Urinary bladder (tissue), 4 donors: ENCODE data around the gene DOHH. TPM values are rescaled to one million over a fixed set of nuclear protein-coding genes. Genes with fewer than 3 reads are reported as not detected.

ENCODE experiments used
- DNase-seq: peaks from one replicate; pipeline ENCODE4 v3.0.0-alpha.2; 2015; ENCODE audit errors: extremely low spot score
- H3K27ac ChIP-seq: one replicate; pipeline ENCODE4 v1.5.1; 2013; ENCODE audit warnings: low read depth, mild to moderate bottlenecking, moderate library complexity
- H3K36me3 ChIP-seq: one replicate; pipeline ENCODE4 v1.6.1; 2013; ENCODE audit warnings: mild to moderate bottlenecking, moderate library complexity; ENCODE audit not compliant: insufficient read depth
- H3K4me1 ChIP-seq: one replicate; pipeline ENCODE4 v1.6.1; 2013; ENCODE audit warnings: mild to moderate bottlenecking, moderate library complexity; ENCODE audit not compliant: insufficient read depth
- H3K4me3 ChIP-seq: one replicate; pipeline ENCODE4 v1.5.1; 2013; ENCODE audit warnings: low read depth, low read length
- WGBS: extraction: QIAGEN DNeasy Blood & Tissue Kit; methylation state at CpG from one replicate; pipeline ENCODE4 v1.1.7; 2013; 5-methylcytosine and 5-hydroxymethylcytosine counted together
- polyA plus RNA-seq: library from polyadenylated mRNA; stranded (reverse); fragments of 200-250 nt; gene quantifications from one replicate; pipeline ENCODE4 v1.2.3, GENCODE V29; 2013
- small RNA-seq: library from RNA; depleted of rRNA; stranded (forward); fragments of <200 nt; gene quantifications from one replicate; pipeline ENCODE3, GENCODE V24; 2014
- total RNA-seq: library from RNA; depleted of rRNA; stranded (reverse); fragments of >200 nt; gene quantifications from one replicate; pipeline ENCODE4 v1.2.3, GENCODE V29; 2014
- donor health status: healthy with polysubstance abuse.
- donor health status: healthy.

The DOHH gene
- total and polyA plus RNA-seq, 2 donors = 2.9 to 18.3 TPM

DNA sequence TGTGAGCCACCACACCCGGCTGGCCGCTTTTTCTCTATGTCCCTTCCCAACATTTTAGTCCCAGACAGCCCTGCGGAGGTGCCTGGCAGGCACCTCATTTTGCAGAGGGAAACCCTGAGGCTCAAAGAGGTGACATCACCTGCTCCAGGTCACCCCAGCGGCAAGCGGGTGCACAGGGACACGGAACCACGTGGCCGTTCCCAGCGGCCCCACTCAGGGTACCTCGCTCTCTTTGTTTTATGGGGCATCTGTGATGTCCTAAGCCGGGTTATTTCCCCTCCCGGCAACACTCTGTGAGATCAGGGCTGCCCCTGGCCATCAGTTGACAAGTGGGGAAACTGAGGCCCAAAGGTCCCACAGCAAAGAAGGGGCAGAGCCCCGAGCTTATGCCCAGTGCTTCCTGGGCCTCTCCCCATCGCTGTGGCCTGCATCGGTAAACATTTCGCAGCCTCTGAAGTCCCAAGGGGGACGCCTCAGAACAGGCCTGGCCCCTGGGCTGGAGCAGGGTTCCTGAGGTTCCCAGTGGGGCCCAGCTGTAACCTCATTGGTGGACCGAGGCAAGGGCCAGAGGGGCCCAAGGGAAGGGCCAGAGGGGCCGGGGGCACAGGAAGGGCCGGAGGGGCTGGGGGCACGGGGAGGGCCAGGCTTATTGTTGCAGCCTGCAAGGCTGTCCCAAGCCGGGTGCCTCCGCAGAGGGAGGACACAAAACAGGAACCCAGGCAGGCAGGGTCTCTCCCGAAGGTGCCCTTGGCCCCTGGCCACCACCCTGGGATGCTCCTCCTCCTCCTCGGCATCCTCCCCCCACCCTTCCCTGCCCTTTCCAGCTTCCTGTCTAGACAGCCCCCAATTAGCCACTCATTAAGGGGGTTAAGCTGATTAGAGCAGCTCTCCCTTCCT, 59.1 kb downstream of the DOHH start:
- Histone ChIP-seq H3K4me3 (no peak overlapping the region), H3K4me1 (no peaks in the 10 kb centered on the region), H3K27ac (no peak overlapping the region), H3K36me3 (no peaks in the 10 kb centered on the region)
- DNase-seq = no peak
- WGBS = 71% methylated on average over 25 of the region's 25 CpGs

Small RNAs within 50 kb of the gene (small RNA-seq; reads per million reads assigned to genes)
- gene RF00212 = not detected

Other genes with a start within 250 kb of the DOHH start
- gene NFIC, start 134.1 kb downstream of the DOHH start, total RNA-seq = 26.4 TPM
- 112 TPM for gene NFIC, start 134.1 kb downstream of the DOHH start, polyA plus RNA-seq
- not detected for gene SMIM24, start 20.1 kb downstream of the DOHH start, total RNA-seq
- gene SMIM24, start 20.1 kb downstream of the DOHH start, polyA plus RNA-seq = not detected
- gene SMIM44, start 17.2 kb downstream of the DOHH start, total RNA-seq = not detected
- gene SMIM44, start 17.2 kb downstream of the DOHH start, polyA plus RNA-seq = not detected
- gene FZR1, start 5.6 kb upstream of the DOHH start, total RNA-seq = 30.5 TPM
- gene FZR1, start 5.6 kb upstream of the DOHH start, polyA plus RNA-seq = 30.5 TPM
- gene TEKTIP1, start 38.5 kb upstream of the DOHH start, total RNA-seq = not detected
- 0.79 TPM for gene TEKTIP1, start 38.5 kb upstream of the DOHH start, polyA plus RNA-seq
- gene MFSD12, start 56.9 kb upstream of the DOHH start, total RNA-seq = 19.3 TPM
- 38.6 TPM for gene MFSD12, start 56.9 kb upstream of the DOHH start, polyA plus RNA-seq
- 30.6 TPM for gene HMG20B, start 72.3 kb upstream of the DOHH start, total RNA-seq
- gene HMG20B, start 72.3 kb upstream of the DOHH start, polyA plus RNA-seq = 109 TPM
- 0.11 TPM for gene GIPC3, start 84.8 kb upstream of the DOHH start, total RNA-seq
- 0.94 TPM for gene GIPC3, start 84.8 kb upstream of the DOHH start, polyA plus RNA-seq
- 1.4 TPM for gene TBXA2R, start 106.2 kb upstream of the DOHH start, total RNA-seq
- gene TBXA2R, start 106.2 kb upstream of the DOHH start, polyA plus RNA-seq = 3.8 TPM
- gene CACTIN, start 126.1 kb upstream of the DOHH start, total RNA-seq = 11.1 TPM
- gene CACTIN, start 126.1 kb upstream of the DOHH start, polyA plus RNA-seq = 27.7 TPM
- 17.1 TPM for gene PIP5K1C, start 199.8 kb upstream of the DOHH start, total RNA-seq
- 60.8 TPM for gene PIP5K1C, start 199.8 kb upstream of the DOHH start, polyA plus RNA-seq
- 3.1 TPM for gene TJP3, start 207.7 kb upstream of the DOHH start, total RNA-seq
- gene TJP3, start 207.7 kb upstream of the DOHH start, polyA plus RNA-seq = 2.8 TPM